Neuronal stem cell (in vitro differentiated cells): ENCODE results near the gene SINHCAF.
A peak's percentile ranks its signal among the peaks of the same experiment; 100 is the strongest.

Source experiments
- DNase-seq: peaks from one replicate; pipeline ENCODE4 v3.0.0-alpha.2; 2013; ENCODE audit warnings: low spot score
- H2AFZ ChIP-seq: one replicate; pipeline ENCODE4 v1.6.1; 2013; ENCODE audit warnings: mild to moderate bottlenecking, low read length, inconsistent platforms
- H2AK5ac ChIP-seq: 2 replicates; pipeline ENCODE4 v1.6.1; 2013; ENCODE audit warnings: low read depth, mild to moderate bottlenecking, inconsistent platforms, low read length, moderate library complexity, mixed read lengths
- H2BK120ac ChIP-seq: 2 replicates; pipeline ENCODE4 v1.6.1; 2013; ENCODE audit warnings: low read depth, mild to moderate bottlenecking, inconsistent platforms, low read length, moderate library complexity, mixed read lengths
- H2BK12ac ChIP-seq: one replicate; pipeline ENCODE4 v1.6.1; 2013; ENCODE audit warnings: low read length, inconsistent platforms
- H2BK15ac ChIP-seq: 2 replicates; pipeline ENCODE4 v1.6.1; 2013; ENCODE audit warnings: mild to moderate bottlenecking, low read length, inconsistent platforms, mixed read lengths
- H2BK5ac ChIP-seq: one replicate; pipeline ENCODE4 v1.6.1; 2013; ENCODE audit warnings: inconsistent platforms, mild to moderate bottlenecking, low read length, moderate library complexity
- H3K14ac ChIP-seq: one replicate; pipeline ENCODE4 v1.6.1; 2013; ENCODE audit warnings: low read length, inconsistent platforms
- H3K18ac ChIP-seq: 2 replicates; pipeline ENCODE4 v1.6.1; 2013; ENCODE audit warnings: low read length, inconsistent platforms
- H3K23ac ChIP-seq: 2 replicates; pipeline ENCODE4 v1.6.1; 2013; ENCODE audit warnings: low read depth, mild to moderate bottlenecking, mixed read lengths, low read length, inconsistent platforms; ENCODE audit not compliant: poor library complexity
- H3K27ac ChIP-seq: replicated peaks from 3 replicates; pipeline ENCODE4 v1.5.1; 2013; ENCODE audit warnings: low read length, inconsistent platforms
- H3K27me3 ChIP-seq, 3 experiments: 2 replicates each; pipeline ENCODE4 v1.6.1; 2013; ENCODE audit warnings: low read length in 3 of 3, mild to moderate bottlenecking in 2 of 3, inconsistent platforms in 1 of 3, low read depth in 1 of 3, mixed read lengths in 1 of 3, moderate library complexity in 1 of 3; ENCODE audit not compliant: control insufficient read depth in 3 of 3, insufficient read depth in 3 of 3
- H3K36me3 ChIP-seq, 2 donors: replicated peaks in 1 of 2; 2 replicates each; pipeline ENCODE4 v1.6.1; 2013; ENCODE audit warnings: low read length in 2 of 2; ENCODE audit not compliant: control insufficient read depth in 2 of 2, insufficient read depth in 2 of 2
- H3K4ac ChIP-seq: 2 replicates; pipeline ENCODE4 v1.6.1; 2013; ENCODE audit warnings: inconsistent platforms, mild to moderate bottlenecking, low read length, moderate library complexity
- H3K4me1 ChIP-seq, 2 donors: 1 replicate in 1 of 2; 2 replicates in 1 of 2; pipeline ENCODE4 v1.6.1; 2013; ENCODE audit warnings: low read length in 2 of 2, low read depth in 1 of 2; ENCODE audit not compliant: control insufficient read depth in 2 of 2, insufficient read depth in 1 of 2
- H3K4me2 ChIP-seq: one replicate; pipeline ENCODE4 v1.6.1; 2013; ENCODE audit warnings: mild to moderate bottlenecking, low read length, inconsistent platforms; ENCODE audit not compliant: insufficient read depth, poor library complexity, severe bottlenecking
- H3K4me3 ChIP-seq, 2 donors: 2 replicates each; pipeline ENCODE4 v1.5.1; 2013; ENCODE audit warnings: low read length in 2 of 2, mild to moderate bottlenecking in 2 of 2, inconsistent platforms in 1 of 2, moderate library complexity in 1 of 2
- H3K79me1 ChIP-seq: one replicate; pipeline ENCODE4 v1.6.1; 2013; ENCODE audit warnings: low read depth, mild to moderate bottlenecking, inconsistent platforms, low read length, moderate library complexity
- H3K9ac ChIP-seq: one replicate; pipeline ENCODE4 v1.6.1; 2013; ENCODE audit warnings: mild to moderate bottlenecking, low read depth, low read length, inconsistent platforms; ENCODE audit not compliant: poor library complexity
- H3K9me3 ChIP-seq, 2 donors: replicated peaks in 1 of 2; 2 replicates each; pipeline versions ENCODE3 to v1.6.1; 2013; ENCODE audit warnings: low read length in 2 of 2, mild to moderate bottlenecking in 2 of 2, inconsistent platforms in 1 of 2, low read depth in 1 of 2, mixed read lengths in 1 of 2, moderate library complexity in 1 of 2; ENCODE audit not compliant: control insufficient read depth in 2 of 2, insufficient read depth in 1 of 2
- H4K8ac ChIP-seq: one replicate; pipeline ENCODE4 v1.6.1; 2013; ENCODE audit warnings: low read depth, mild to moderate bottlenecking, inconsistent platforms, low read length, moderate library complexity
- H4K91ac ChIP-seq: one replicate; pipeline ENCODE4 v1.6.1; 2013; ENCODE audit warnings: low read length, low read depth, mild to moderate bottlenecking, inconsistent platforms; ENCODE audit not compliant: poor library complexity
- WGBS, 2 donors: extraction: QIAGEN DNeasy Blood & Tissue Kit; methylation state at CpG; one replicate each; pipeline ENCODE4 v1.1.7; 2013; ENCODE audit warnings: missing lambda C conversion rate in 2 of 2, mixed read lengths in 1 of 2; ENCODE audit not compliant: insufficient read length in 2 of 2, insufficient replicate concordance in 1 of 2; ENCODE audit errors: extremely low coverage in 2 of 2; 5-methylcytosine and 5-hydroxymethylcytosine counted together

The SINHCAF gene

GRCh38 chr12:31369712-31370521 lies 44.0 kb upstream of the SINHCAF start:
- peak; percentile 32 for DNase-seq
- Histone ChIP-seq H3K27me3 (no peaks in the 10 kb centered on the region), H3K9ac (peak overlapping the region; percentile 47), H3K18ac (peak overlapping the region; percentile 96), H2AFZ (peak overlapping the region; percentile 83), H2BK12ac (no peak overlapping the region), H3K4ac (peak overlapping the region; percentile 27), H2BK5ac (peak overlapping the region; percentile 79), H3K79me1 (no peaks in the 10 kb centered on the region), H3K36me3 (no peaks in the 10 kb centered on the region), H3K14ac (no peak overlapping the region), H2BK15ac (no peak overlapping the region), H3K4me2 (peak overlapping the region; percentile 47), H3K9me3 (no peaks in the 10 kb centered on the region), H2AK5ac (peak overlapping the region; percentile 8), H4K91ac (peak overlapping the region; percentile 97), H3K23ac (no peak overlapping the region), H2BK120ac (peak overlapping the region; percentile 95), H3K4me1 (peaks cover 18 to 30% of the 10 kb centered on the region in 2 donors), H4K8ac (no peak overlapping the region), H3K27ac (peak overlapping the region; percentile 92), H3K4me3 (peak overlapping the region in 1 of 2 donors; percentile 43)
- WGBS, 2 donors: no CpG with 5 or more reads among the region's 21 CpGs

GRCh38 chr12:31368666-31369361 lies 42.9 kb upstream of the SINHCAF start:
- H3K27me3 ChIP-seq: no peaks in the 10 kb centered on the region
- H3K4me1 ChIP-seq: peaks cover 19 to 30% of the 10 kb centered on the region in 2 donors
- no peak overlapping the region for H2BK15ac ChIP-seq
- no peak overlapping the region for H3K4ac ChIP-seq
- H3K9ac ChIP-seq: no peak overlapping the region
- H2BK12ac ChIP-seq: no peak overlapping the region
- no peak overlapping the region for H4K8ac ChIP-seq
- no CpG with 5 or more reads among the region's 8 CpGs for WGBS, 2 donors
- H3K9me3 ChIP-seq: no peaks in the 10 kb centered on the region
- no peak overlapping the region for H3K23ac ChIP-seq
- H3K27ac ChIP-seq: peak overlapping the region; percentile 92
- no peak overlapping the region for H2AK5ac ChIP-seq
- no peak overlapping the region for H3K14ac ChIP-seq
- no peak overlapping the region for H4K91ac ChIP-seq
- peak overlapping the region; percentile 83 for H2AFZ ChIP-seq
- H3K4me3 ChIP-seq: no peak overlapping the region
- no peaks in the 10 kb centered on the region for H3K79me1 ChIP-seq
- no peaks in the 10 kb centered on the region for H3K36me3 ChIP-seq
- H3K18ac ChIP-seq: peak overlapping the region; percentile 5
- peak overlapping the region; percentile 2 for H3K4me2 ChIP-seq
- no peak overlapping the region for H2BK120ac ChIP-seq
- DNase-seq: peak; percentile 51
- no peak overlapping the region for H2BK5ac ChIP-seq

- H3K4me1 ChIP-seq: peaks cover 33 to 41% of the 10 kb centered on the region in 2 donors
Observed at GRCh38 chr12:31366104-31366621, 40.2 kb upstream of the SINHCAF start.

GRCh38 chr12:31363831-31364230 lies 37.9 kb upstream of the SINHCAF start:
- H2BK12ac ChIP-seq: no peak overlapping the region
- no peak overlapping the region for H2BK5ac ChIP-seq
- H3K18ac ChIP-seq: peak overlapping the region; percentile 46
- H3K9ac ChIP-seq: no peak overlapping the region
- H2BK120ac ChIP-seq: no peak overlapping the region
- no peak overlapping the region for H4K8ac ChIP-seq
- H2AK5ac ChIP-seq: peak overlapping the region; percentile 30
- H3K23ac ChIP-seq: no peak overlapping the region
- H3K79me1 ChIP-seq: no peaks in the 10 kb centered on the region
- no peak overlapping the region for H4K91ac ChIP-seq
- no CpG with 5 or more reads among the region's 2 CpGs for WGBS, 2 donors
- no peak overlapping the region for H2BK15ac ChIP-seq
- no peaks in the 10 kb centered on the region for H3K9me3 ChIP-seq
- no peaks in the 10 kb centered on the region for H3K36me3 ChIP-seq
- no peak overlapping the region for H3K4me2 ChIP-seq
- no peak overlapping the region for H3K4ac ChIP-seq
- H3K4me3 ChIP-seq: no peak overlapping the region
- peaks cover 19 to 21% of the 10 kb centered on the region in 2 donors for H3K4me1 ChIP-seq
- peak overlapping the region; percentile 8 for H3K27ac ChIP-seq
- no peaks in the 10 kb centered on the region for H3K27me3 ChIP-seq
- H3K14ac ChIP-seq: no peak overlapping the region
- H2AFZ ChIP-seq: peak overlapping the region; percentile 4
- DNase-seq: no peak

More at GRCh38 chr12:31366104-31366621, 40.2 kb upstream of the SINHCAF start:
- Histone ChIP-seq H3K18ac (no peak overlapping the region), H3K14ac (no peak overlapping the region), H2AFZ (no peak overlapping the region), H2BK5ac (no peak overlapping the region), H3K4me2 (no peak overlapping the region), H2AK5ac (no peak overlapping the region), H3K36me3 (no peaks in the 10 kb centered on the region), H3K79me1 (no peaks in the 10 kb centered on the region), H3K4ac (no peak overlapping the region), H2BK15ac (no peak overlapping the region), H3K23ac (no peak overlapping the region), H4K91ac (no peak overlapping the region), H4K8ac (no peak overlapping the region), H3K27ac (no peak overlapping the region), H3K9me3 (no peaks in the 10 kb centered on the region), H3K27me3 (no peaks in the 10 kb centered on the region), H3K9ac (no peak overlapping the region), H3K4me3 (no peak overlapping the region), H2BK12ac (no peak overlapping the region), H2BK120ac (no peak overlapping the region)
- whole genome bisulfite sequencing, 2 donors: no CpG with 5 or more reads among the region's 11 CpGs
- DNase-seq: no peak
